Endodermal cell (in vitro differentiated cells): ENCODE results near the gene USP17L29. TPM values are rescaled to one million over a fixed set of nuclear protein-coding genes. Genes with fewer than 3 reads are reported as not detected.
"Not testable (repeated sequence)": the region's sequence is repeated elsewhere in the genome, so short reads cannot be mapped to it uniquely, and the experiment has no call there.

Source experiments
- DNase-seq: peaks from one replicate; pipeline ENCODE4 v3.0.0-alpha.2; 2017
- H3K27ac ChIP-seq: 2 replicates; pipeline ENCODE4 v1.5.1; 2013; ENCODE audit warnings: mild to moderate bottlenecking, low read depth, low read length, moderate library complexity
- H3K27me3 ChIP-seq: 2 replicates; pipeline ENCODE4 v1.6.1; 2013; ENCODE audit warnings: mild to moderate bottlenecking, low read length, moderate library complexity; ENCODE audit not compliant: insufficient read depth, control insufficient read depth, poor library complexity, severe bottlenecking
- H3K36me3 ChIP-seq: 2 replicates; pipeline ENCODE4 v1.7.0; 2013; ENCODE audit warnings: mild to moderate bottlenecking, low read length, moderate library complexity; ENCODE audit not compliant: control insufficient read depth, insufficient read depth
- H3K4me1 ChIP-seq: one replicate; pipeline ENCODE4 v1.7.0; 2013; ENCODE audit warnings: low read length; ENCODE audit not compliant: control insufficient read depth, insufficient read depth
- H3K4me3 ChIP-seq: 2 replicates; pipeline ENCODE4 v1.5.1; 2013; ENCODE audit warnings: mild to moderate bottlenecking, low read length, moderate library complexity
- H3K9ac ChIP-seq: 2 replicates; pipeline ENCODE4 v1.6.1; 2013; ENCODE audit warnings: mild to moderate bottlenecking, low read length, moderate library complexity; ENCODE audit not compliant: poor library complexity, severe bottlenecking; ENCODE audit errors: extremely low read depth
- H3K9me3 ChIP-seq: 2 replicates; pipeline ENCODE4 v1.6.1; 2013; ENCODE audit warnings: mild to moderate bottlenecking, low read length, moderate library complexity; ENCODE audit not compliant: control insufficient read depth
- H3K27ac Mint-ChIP-seq: 2 replicates; pipeline ENCODE4 v1.8.0; 2020; ENCODE audit warnings: mixed read lengths
- H3K27me3 Mint-ChIP-seq: 2 replicates; pipeline ENCODE4 v1.8.0; 2021; ENCODE audit warnings: mild to moderate bottlenecking, mixed read lengths; ENCODE audit not compliant: insufficient read depth
- H3K36me3 Mint-ChIP-seq: 2 replicates; pipeline ENCODE4 v1.8.0; 2020; ENCODE audit warnings: low read depth, mixed read lengths
- H3K4me1 Mint-ChIP-seq: 2 replicates; pipeline ENCODE4 v1.8.0; 2020; ENCODE audit warnings: mixed read lengths
- H3K4me3 Mint-ChIP-seq: 2 replicates; pipeline ENCODE4 v1.8.0; 2020; ENCODE audit warnings: mild to moderate bottlenecking, moderate library complexity, mixed read lengths
- H3K9me3 Mint-ChIP-seq: 2 replicates; pipeline ENCODE4 v1.8.0; 2020; ENCODE audit warnings: mild to moderate bottlenecking, mixed read lengths
- WGBS, 2 experiments: methylation state at CpG; one replicate each; pipeline versions ENCODE4 v1.1.5 to v1.1.7; 2013; ENCODE audit warnings: missing lambda C conversion rate in 2 of 2, mixed read lengths in 1 of 2; ENCODE audit not compliant: insufficient coverage in 1 of 2, insufficient read length in 1 of 2; 5-methylcytosine and 5-hydroxymethylcytosine counted together
- total RNA-seq, 2 donors: library from RNA; stranded (reverse); fragmentation: NEBNext Ultra II Directional in 1 of 2; extraction: Animal tissue kit (Norgen Biotek cat#: 25700) in 1 of 2; gene quantifications; 2 replicates in 1 of 2; 3 replicates in 1 of 2; pipeline ENCODE4 v1.2.1, GENCODE V29; 2021

The USP17L29 gene
- total RNA-seq, 2 donors from 2014 or later = not detected

DNA sequence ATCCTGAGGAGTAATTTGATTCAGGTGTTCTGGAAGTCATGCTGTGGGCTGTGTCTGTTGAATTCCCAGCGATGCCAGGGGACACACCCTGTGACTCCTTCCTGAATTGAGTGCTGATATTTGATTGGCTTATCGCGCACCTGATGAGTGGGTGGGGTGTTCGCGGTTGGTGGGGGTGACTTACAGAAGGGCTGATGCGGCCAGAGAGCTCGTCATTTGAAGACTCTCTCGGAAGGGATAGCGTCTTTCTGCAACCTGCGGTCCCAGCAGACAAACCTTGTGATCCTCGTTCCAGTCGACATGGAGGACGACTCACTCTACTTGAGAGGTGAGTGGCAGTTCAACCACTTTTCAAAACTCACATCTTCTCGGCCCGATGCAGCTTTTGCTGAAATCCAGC is 9.6 kb upstream of the USP17L29 start, which contains the start of gene USP17L27:
USP17L27 (plus strand) TSS at position 301 of the 400 bp plus-strand sequence; CDS start at position 301, 0 bp downstream.
- H3K36me3 Mint-ChIP-seq, H3K4me3 Mint-ChIP-seq, H3K4me1 ChIP-seq, H3K27me3 Mint-ChIP-seq, H3K9me3 Mint-ChIP-seq, H3K27me3 ChIP-seq, H3K9me3 ChIP-seq, H3K9ac ChIP-seq, H3K36me3 ChIP-seq, H3K4me3 ChIP-seq, H3K27ac Mint-ChIP-seq, H3K4me1 Mint-ChIP-seq, DNase-seq, H3K27ac ChIP-seq: not testable (repeated sequence)
- no CpG with 5 or more reads among the region's 15 CpGs for WGBS, 2 experiments

DNA sequence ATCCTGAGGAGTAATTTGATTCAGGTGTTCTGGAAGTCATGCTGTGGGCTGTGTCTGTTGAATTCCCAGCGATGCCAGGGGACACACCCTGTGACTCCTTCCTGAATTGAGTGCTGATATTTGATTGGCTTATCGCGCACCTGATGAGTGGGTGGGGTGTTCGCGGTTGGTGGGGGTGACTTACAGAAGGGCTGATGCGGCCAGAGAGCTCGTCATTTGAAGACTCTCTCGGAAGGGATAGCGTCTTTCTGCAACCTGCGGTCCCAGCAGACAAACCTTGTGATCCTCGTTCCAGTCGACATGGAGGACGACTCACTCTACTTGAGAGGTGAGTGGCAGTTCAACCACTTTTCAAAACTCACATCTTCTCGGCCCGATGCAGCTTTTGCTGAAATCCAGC is 4.8 kb upstream of the USP17L29 start, which contains the start of gene USP17L28:
USP17L28 (plus strand) TSS at position 301 of the 400 bp plus-strand sequence; CDS start at position 301, 0 bp downstream.
- H3K4me1 Mint-ChIP-seq, H3K9me3 Mint-ChIP-seq, H3K27ac ChIP-seq, H3K4me3 ChIP-seq, H3K27me3 Mint-ChIP-seq, DNase-seq, H3K4me1 ChIP-seq, H3K36me3 ChIP-seq, H3K4me3 Mint-ChIP-seq, H3K36me3 Mint-ChIP-seq, H3K27me3 ChIP-seq, H3K9me3 ChIP-seq, H3K27ac Mint-ChIP-seq, H3K9ac ChIP-seq: not testable (repeated sequence)
- WGBS, 2 experiments = no CpG with 5 or more reads among the region's 15 CpGs

DNA sequence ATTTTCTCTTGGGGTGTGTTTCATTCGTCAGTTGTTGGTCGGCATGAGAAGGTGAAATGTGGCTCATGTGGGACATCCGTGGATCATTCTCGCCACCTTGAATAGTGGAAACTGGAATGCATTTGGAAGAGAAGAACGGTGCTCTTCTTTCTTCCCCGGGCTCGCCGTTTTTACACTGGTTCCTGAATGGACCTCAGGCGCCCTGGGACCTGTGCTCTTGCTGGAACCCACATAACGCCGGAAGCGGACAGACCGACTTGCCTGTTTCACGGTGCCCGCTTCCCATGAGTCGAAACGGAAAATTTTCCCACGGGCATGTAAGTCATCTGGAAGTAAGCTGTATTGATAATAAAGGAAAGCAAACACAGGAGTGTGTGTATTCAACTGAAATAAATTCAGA is 2.6 kb upstream of the USP17L29 start:
- DNase-seq, H3K27me3 ChIP-seq, H3K9ac ChIP-seq, H3K36me3 ChIP-seq, H3K4me3 ChIP-seq, H3K9me3 ChIP-seq, H3K27me3 Mint-ChIP-seq, H3K4me1 Mint-ChIP-seq, H3K4me3 Mint-ChIP-seq, H3K27ac Mint-ChIP-seq, H3K27ac ChIP-seq, H3K9me3 Mint-ChIP-seq, H3K4me1 ChIP-seq, H3K36me3 Mint-ChIP-seq: not testable (repeated sequence)
- no CpG with 5 or more reads among the region's 18 CpGs for WGBS, 2 experiments

GRCh38 chr4:9362829-9363228 is 9.4 kb downstream of the USP17L29 start, which contains the start of gene USP17L30:
Gene USP17L30, plus strand, starts transcription at chr4:9363129. Its CDS starts 0 bp downstream, at chr4:9363129.
- H3K4me3 ChIP-seq, DNase-seq, H3K27me3 Mint-ChIP-seq, H3K4me1 ChIP-seq, H3K4me1 Mint-ChIP-seq, H3K9me3 ChIP-seq, H3K27ac Mint-ChIP-seq, H3K36me3 ChIP-seq, H3K36me3 Mint-ChIP-seq, H3K4me3 Mint-ChIP-seq, H3K9me3 Mint-ChIP-seq, H3K9ac ChIP-seq, H3K27me3 ChIP-seq, H3K27ac ChIP-seq: not testable (repeated sequence)
- no CpG with 5 or more reads among the region's 15 CpGs for WGBS, 2 experiments

DNA sequence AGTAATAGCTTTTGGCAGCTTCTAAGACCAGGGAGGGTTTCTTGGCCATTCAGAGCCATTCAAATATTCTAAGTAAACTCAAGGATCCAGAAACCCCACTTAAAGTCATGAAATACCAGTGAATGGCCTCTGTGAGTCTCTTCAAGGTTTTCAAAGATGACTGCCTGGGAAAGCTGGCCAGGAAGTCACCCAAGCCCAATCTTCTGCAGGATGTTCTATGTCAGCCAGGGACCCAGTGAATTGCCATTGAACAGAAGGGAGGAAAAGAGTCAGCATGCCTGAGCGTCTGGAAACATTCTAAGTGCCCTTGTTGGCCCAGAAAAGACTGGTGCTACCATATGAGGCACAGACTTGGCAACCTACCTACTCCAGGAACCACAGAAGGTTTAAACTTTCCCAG is 26.4 kb downstream of the USP17L29 start:
- not testable (repeated sequence) for H3K4me1 ChIP-seq, H3K27me3 ChIP-seq, H3K36me3 Mint-ChIP-seq, H3K27me3 Mint-ChIP-seq, H3K9ac ChIP-seq, H3K9me3 ChIP-seq, H3K36me3 ChIP-seq, DNase-seq, H3K27ac Mint-ChIP-seq, H3K27ac ChIP-seq, H3K4me3 Mint-ChIP-seq, H3K4me3 ChIP-seq, H3K4me1 Mint-ChIP-seq
- 58% methylated on average over 1 of the region's 1 CpG; no CpG with 5 or more reads in 1 of the 2 experiments for WGBS, 2 experiments
- H3K9me3 Mint-ChIP-seq = peaks cover 22% of the 10 kb centered on the region
